Activated CD4-positive, CD25-positive, alpha-beta regulatory T cell treated with anti-CD3 and anti-CD28 coated beads, Interleukin-2, amount 50 U/mL, for 24 hours (primary cell): ENCODE measurements around the gene KLF16.
"Not testable (repeated sequence)": the region's sequence is repeated elsewhere in the genome, so short reads cannot be mapped to it uniquely, and the experiment has no call there.

Experiments
- ATAC-seq, 2 donors: fragments of 150-1000 bp; cut with Tn5 transposase; one replicate each; pipeline ENCODE4 v1.10.0; 2021; ENCODE audit warnings: mild to moderate bottlenecking in 1 of 2, moderate library complexity in 1 of 2

The KLF16 gene

DNA sequence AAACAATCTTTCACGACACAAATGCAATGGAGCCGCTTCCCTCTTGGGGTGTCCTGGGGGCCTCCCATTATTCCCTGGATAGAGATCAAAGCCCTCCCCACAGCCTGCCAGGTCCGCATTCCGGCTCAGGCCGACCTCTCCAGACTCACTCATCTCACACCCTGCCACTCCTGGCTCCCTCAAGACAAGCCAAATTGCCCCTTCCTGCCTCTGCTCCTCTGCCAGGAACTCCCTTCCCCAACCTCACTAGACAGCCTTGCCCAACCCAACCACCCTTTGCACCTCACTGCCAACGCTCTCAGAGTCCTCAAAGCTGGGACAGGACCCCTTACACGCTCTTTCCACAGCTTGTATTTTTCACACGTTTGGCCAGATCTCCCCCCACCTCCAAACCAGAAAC is 20.4 kb upstream of the KLF16 start:
- ATAC-seq, result no peak

GRCh38 chr19:1882786-1883692 is 19.7 kb upstream of the KLF16 start:
- no peak for ATAC-seq

- peak; percentile 33 to 52 for ATAC-seq
These were observed 18.9 kb upstream of the KLF16 start for GRCh38 chr19:1882089-1882785.

DNA sequence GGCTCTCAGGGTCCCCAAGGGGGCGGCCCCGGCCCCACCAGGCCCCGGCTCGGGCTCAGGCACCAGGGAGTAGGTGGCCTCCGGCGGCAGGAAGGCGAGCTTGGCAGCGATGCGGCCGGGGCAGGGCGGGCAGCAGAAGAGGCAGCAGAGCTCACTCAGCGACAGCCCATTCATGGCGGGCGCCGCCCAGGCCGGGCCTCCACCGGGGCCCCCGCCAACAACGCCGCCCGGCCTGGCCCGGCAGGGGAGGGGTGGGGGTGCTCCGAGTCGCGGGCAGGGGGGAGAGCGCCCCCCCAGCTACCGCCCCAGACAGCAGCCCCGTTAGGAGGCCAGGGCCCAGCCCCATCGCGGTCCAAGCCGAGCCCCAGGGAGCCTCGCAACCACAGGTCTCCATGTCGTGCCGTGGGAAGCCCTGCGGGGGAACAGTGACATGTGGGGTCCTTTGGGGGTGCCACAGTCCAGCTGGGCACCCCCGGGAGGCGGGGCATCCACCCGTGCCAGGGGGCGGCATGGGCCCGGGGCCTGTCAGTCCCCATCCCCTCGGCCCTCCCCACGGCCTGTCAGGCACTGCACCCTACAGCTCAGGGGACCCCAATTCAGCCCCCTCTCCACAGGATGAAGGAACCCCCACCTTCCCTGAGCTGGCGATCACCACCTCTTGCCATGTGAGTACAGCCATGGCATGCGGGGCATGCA is 18.2 kb upstream of the KLF16 start:
- not testable (repeated sequence) for ATAC-seq

DNA sequence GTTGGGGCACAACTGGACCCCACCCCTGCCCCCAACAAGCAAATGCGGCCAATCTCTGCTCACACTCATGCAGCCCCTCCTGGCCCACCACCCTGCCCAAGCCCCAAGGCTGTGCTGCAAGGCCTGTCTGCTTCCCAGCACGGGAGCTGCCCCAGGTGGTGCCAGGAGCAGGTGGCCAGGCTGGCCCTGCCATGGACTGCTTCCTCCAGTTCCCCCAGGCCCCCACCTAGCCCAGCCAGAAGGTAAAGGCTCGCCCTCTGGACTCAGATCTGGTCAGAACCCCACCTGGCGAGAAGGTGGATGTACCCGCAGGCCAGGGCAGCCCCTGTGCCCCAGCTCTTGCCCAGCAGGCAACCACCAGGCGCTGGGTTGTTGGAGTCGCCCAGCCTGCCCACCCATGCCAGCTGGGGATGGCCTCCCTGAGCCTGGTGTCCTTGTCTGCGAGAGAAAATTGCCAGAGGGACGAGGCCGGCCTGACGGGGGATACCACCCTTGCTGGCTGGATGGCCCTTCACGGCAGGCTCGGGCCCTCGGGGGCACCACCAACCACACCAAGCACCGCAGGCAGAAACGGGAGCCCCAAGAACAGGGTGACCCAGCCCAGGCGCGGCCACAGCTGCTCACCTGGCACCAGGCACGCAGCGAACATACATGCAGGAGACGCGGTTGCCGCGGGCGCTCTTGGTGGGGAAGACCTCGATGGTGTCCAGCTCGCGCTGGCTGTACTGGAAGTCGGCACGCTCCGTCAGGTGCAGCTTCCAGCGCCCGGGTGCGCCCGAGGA is 17.4 kb upstream of the KLF16 start:
- no peak for ATAC-seq

DNA sequence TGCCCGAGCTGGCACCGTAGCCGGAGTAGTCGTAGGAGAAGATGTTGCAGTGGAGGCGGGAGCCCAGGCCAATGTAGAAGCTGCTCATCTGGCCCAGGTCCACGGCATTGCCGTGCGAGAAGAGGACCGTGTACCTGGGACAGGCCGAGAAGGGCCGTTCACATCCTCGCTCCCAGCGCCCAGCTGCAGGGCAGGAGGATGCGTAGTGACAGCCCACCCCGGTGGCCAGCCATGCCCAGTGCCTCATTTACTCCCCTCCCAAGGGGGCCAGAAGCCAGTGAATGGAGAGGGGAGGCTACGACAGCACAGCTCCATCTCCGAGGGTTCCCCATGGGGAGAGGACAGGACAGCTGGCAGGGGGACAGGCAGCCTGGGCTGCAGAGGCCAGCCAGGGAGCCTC is 16.6 kb upstream of the KLF16 start:
- ATAC-seq, result not testable (repeated sequence)

DNA sequence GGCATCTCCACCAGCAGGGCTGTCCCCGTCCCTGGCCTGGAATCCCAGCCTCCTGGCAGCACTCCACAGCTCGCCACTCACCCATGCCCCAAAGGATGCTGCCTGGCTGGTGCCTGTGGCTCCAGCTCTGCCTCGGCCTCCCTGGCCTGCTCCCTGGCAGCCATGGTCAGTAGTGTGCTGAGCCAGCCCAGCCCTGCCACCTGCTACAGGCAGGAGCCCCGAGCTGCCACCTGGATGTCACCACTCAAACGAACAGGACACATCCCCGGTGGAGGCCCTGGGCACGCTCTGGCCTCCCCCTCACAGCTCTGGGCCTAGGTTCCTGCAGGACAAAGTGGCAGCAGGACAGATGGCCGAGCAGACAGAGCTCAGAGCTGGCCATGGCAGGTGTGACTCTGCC is 15.2 kb upstream of the KLF16 start:
- ATAC-seq, result not testable (repeated sequence)

- not testable (repeated sequence) for ATAC-seq
These were observed 13.9 kb upstream of the KLF16 start for GRCh38 chr19:1877280-1877660.

GRCh38 chr19:1876496-1877279 is 13.3 kb upstream of the KLF16 start:
- ATAC-seq, result peak; percentile 2 to 3

DNA sequence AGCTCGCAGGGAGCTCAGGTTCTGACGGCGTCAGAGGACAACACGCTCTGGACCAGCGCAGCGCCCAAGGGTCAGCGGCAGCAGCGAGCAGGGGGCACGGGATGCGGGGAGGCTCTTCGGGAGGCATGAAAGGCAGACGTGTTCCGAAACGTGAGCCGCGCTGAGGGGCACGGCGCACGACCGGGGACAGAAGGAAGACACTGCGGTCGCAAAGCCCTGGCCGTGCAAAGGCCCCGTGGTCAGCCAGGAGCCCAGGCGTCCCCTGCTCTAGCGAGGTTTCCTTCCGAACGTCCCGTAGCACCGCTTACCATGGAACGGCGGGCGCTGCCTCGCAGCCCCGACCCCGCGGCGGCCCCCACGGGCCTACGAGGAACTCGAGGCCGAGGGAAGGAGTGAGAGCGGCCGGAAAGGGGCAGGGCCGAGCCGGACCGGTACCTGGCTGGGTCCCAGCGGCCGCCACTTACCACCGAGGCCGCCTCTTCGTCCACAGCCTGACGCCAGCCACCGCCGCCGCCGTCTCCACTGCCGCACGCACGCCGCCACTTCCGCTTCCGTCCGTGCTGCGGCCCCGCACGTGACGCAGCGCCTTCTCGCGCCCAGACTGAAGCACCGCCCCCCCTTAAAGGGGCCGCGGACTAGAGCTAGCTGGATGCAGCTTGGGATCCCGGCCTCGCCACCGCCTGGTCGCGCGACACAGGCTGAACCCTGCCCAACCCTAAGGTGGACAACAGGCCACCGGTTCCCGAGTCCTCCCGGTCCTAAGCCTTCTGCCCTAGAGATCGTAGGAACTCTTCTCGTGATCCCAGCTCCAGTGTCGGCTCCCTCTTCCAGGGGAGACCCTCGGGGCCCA is 12.5 kb upstream of the KLF16 start:
- peak; percentile 97 to 98 for ATAC-seq

GRCh38 chr19:1875265-1875645 is 11.9 kb upstream of the KLF16 start:
- ATAC-seq, result not testable (repeated sequence)

GRCh38 chr19:1874554-1875185 is 11.3 kb upstream of the KLF16 start:
- no peak for ATAC-seq

DNA sequence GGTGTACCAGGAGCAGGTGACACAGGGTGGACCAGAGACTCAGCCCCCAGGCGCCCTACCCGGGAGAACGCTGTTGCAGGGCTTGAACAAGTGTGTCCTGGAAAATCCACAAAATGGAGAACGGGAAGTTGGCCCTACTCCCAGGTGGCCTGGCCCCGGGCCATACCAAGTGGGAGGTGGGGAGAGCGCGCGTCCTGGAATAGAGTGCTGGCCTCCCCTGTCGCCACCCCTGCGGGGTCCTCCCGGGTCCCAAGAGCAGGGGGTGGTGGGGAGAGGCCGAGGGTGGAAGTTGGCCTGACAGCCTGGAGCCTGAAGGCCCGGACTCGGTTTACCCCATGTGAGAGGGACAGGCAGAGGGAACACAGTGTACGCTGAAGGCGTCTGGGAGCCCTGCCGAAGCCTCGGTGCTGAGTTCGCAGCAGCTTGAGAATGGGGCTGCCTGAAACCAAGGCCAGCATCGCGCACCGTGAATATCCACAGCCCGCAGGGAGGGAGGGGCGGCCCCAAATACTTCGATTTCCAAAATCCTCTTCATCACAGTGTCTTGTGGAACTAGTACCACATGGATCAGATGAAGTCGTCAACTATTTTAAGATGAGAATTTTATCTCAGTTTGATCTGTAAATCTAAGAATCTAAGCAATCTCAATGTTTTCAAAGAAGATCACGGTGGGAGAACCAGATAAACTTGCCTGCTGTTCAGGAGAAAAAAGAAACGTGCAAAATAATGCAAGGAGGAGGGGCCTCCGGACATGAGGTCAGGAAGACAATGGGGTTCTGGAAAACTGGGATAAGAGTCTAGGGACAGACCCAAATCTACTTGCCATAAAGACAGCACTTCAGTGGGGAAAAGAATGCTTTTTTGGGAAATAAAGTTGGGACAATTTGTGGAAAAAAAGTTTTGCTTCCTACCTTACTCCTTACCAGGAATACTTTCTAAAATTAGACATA is 10.4 kb upstream of the KLF16 start:
- ATAC-seq, result no peak

- ATAC-seq, result no peak
These were observed 9.6 kb upstream of the KLF16 start for GRCh38 chr19:1872807-1873523.

DNA sequence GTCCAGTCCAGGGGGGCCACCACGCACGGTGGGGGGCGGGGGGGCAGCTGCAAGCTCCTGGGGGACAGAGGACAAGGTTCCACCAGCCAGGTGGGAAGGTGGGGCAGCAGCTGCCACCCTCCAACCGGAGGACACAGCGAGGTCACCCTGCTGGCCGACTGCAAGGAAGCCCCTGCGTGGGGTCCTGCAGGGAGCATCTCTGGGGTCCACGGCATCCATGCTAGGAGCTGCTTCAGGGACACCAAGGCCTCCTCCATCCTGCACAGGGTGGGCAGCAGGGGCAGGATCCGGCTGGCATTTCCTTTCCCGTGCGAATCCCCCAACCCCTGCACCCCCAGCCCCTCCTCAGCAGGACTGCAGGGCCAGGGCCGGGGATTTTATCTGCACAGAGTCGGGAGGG is 8.3 kb upstream of the KLF16 start:
- no peak for ATAC-seq

- ATAC-seq, result no peak
These were observed 7.8 kb upstream of the KLF16 start for GRCh38 chr19:1871140-1871597.

DNA sequence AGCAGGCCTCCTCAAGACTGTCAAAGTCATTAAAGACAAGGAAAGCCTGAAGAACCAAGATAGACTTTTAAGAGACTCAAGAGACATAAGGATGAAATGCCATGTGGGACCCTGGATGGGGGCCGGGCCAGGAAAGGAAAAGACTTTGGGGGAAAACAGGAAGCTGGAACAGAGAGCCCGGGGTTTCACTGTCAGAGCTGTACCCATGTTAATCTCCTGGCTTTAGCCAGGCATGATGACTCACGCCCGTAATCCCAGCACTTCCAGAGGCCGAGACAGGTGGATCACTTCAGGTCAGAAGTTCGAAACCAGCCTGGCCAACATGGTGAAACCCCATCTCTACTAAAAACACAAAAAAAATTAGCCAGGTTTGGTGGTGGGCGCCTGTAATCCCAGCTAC is 5.6 kb upstream of the KLF16 start:
- ATAC-seq, result no peak

DNA sequence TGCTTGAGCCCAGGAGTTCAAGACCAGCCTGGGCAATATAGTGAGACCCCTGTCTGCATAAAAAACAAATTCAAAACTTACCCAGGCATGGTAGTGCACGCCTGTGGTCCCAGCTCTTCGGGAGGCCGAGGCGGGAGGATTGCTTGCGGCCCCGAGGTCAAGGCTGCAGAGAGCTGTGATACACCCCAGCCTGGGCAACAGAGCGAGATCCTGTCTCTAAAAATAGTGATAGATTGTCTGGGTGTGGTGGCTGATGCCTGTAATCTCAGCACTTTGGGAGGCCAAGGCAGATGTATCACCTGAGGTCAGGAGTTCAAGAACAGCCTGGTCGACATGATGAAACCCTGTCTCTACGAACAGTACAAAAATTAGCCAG is 4.0 kb upstream of the KLF16 start:
- ATAC-seq, result no peak
